HG03354 (cell line): Measurements from ENCODE around the gene VAPA.

Source experiments
- ATAC-seq: cut with Tn5 transposase; IDR thresholded peaks from one replicate; pipeline ENCODE4 v1.9.1; 2021; ENCODE audit warnings: mild to moderate bottlenecking; ENCODE audit not compliant: unreplicated experiment, poor library complexity, severe bottlenecking

Gene VAPA

DNA sequence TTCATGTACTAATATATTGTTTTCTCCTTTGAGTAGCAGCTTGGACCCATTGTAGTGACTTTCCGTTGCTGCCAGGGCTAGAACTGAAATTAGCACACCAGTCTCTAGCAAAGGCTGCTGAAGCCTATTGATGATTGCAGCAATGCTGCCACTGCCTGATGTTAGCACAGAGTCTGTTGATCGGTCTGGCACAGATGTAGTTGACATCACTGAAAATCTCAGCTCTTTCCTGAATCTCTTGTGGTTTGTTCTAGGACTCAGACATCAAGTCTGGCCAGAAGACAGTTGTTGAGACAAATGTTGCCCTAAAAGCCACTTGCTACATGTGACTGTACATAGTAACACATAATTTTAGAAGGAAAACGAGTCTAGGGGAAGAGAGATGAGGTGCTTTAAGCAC lies 47.2 kb downstream of the VAPA start:
- no peak for ATAC-seq

DNA sequence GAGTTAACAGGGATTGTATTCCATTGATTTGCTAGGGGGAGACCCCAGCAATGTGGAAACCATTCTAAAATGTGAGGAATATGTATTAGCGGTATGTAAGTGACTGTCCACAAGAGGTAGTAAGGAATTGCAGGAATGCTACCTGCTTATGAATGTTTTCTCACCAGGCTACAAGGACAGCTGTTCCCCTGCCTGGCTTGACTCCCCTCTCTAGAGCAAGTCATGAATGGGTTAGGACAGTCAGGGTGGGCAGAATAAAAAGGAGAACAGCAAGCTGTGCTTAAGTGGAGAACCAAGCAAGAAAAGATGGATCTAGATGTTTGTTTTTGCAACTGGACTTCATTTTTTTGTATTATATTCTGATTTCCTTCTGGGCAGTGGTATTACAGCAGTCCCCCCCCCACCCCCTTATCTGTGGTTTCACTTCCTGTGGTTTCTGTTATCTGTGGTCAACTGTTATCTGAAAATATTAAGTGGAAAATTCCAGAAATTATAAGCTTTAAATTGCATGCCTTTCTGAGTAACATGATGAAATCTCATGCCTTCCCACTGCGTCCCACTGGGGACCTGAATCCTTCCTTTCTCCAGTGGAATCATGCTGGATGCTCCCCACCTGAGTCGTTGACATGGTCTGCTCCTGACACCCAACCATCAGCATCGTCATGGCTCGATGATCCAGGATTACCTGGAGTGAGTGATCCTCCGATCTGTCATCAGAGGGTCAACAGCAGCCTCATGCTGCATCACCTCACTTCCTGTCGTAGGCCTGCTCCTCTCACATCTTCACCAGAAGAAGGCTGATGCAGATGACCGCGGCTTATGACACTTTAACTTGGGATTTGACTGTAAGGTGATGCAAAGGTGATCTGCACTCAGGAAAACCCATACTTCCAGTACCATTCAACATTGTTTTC lies 52.2 kb downstream of the VAPA start:
- ATAC-seq = no peak

DNA sequence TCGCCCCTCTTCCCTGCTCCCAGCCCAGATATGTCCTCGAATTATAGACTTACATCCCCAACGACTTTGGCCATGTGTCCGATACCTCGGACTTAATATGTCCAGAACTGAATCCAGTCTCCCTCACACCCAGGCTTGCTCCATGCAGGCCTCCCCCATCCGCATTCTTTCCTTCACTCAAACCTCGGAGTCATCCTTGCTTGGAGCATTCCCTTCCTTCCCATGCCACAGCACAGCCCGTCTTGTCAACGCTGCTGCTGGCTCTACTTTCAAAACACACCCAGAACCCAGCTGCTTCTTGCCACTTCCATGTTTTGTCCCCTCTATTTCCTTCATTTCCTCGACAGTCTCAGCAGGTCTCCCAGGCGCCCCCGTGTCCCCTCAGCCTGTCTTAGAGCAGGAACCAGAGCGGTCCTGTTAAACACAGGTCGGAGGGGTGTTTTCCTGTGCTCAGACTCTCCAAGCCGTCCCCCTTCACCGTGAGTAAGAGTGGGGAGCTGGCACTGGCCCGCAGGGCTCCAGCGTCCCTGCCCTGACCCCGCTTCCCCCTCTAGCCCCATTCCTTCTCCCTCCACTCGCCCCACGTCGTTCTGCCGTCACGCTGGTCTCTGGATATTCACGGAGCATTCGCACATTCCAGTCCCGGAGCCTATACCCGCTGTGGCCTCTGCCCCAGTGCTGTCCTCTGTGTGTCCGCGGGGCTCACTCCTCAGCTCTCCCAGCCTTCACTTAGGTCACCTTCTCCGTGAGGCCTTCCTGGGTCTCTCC lies 54.4 kb downstream of the VAPA start:
- no peak for ATAC-seq

DNA sequence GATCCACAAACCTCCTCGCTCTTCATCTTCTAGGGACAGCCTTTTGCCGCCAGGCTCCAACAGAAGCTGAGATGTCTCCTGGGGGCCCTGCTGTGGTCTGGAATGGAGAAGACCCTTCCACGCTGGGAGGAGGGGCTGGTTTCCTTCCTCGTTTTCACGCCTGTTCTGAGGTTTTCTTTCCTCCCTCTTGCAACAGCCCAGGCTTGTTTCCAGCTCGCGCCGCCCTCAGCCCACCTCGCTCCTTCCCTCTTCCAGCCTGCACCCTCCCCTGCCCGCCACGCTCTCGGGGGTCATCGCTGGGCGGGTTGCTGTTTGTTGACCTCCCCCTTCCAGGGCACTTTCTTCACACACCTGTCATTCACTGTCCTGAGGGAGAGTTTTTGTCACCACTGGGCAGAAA lies 55.4 kb downstream of the VAPA start:
- ATAC-seq = no peak

DNA sequence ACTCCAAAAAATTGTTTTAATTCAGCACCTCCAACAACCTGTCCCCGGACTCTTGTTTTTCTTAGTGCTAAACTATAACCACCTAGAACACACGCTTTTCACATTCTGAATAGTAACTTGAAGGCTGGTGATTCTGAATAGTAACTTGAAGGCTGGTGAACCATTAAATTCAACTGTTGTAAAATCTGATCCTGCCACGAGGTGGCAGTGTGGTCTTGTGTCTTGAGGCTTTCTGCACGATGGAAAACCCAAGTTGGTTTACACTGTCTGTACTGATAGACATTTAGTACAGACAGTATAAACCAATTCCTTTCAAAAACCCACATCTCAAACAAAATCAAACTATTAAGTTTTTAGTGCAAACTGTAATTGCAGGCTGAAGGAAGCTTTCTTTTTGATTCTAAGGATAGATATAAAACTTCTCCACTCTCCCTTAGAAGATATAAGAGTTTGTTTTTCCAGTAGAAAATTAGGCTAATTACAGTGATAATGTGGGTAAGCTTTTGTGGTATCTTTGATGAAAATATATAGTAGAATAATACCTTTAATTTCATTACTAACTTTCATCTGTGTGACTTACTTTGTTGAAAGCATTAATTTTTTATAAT lies 57.6 kb downstream of the VAPA start:
- no peak for ATAC-seq

- no peak for ATAC-seq
Measured at GRCh38 chr18:9973470-9973869, 59.7 kb downstream of the VAPA start.

- no peak for ATAC-seq
Measured at GRCh38 chr18:9974279-9974915, 60.6 kb downstream of the VAPA start.

DNA sequence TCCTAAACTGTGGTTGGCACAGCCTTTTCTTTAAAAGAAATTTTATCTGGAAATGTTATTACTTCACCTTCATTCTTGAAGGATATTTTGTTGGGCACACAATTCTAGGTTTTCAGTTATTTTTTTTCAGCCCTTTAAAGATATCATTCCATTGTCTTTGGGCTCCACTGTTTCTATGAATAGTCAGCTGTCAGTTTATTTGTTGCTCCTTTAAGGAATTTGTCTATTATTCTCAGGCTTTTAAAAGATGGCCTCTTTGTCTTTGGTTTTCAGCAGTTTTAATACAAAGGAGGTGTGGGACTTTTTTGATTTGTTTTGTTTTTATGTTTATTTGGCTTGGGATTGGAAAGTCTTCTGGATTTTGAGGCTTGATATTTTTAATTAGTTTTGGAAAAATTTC lies 61.8 kb downstream of the VAPA start:
- no peak for ATAC-seq

GRCh38 chr18:9982711-9983110 lies 68.9 kb downstream of the VAPA start:
- ATAC-seq = no peak

- no peak for ATAC-seq
Measured at GRCh38 chr18:9984080-9984479, 70.3 kb downstream of the VAPA start.

- no peak for ATAC-seq
Measured at GRCh38 chr18:9985641-9986040, 71.8 kb downstream of the VAPA start.

- no peak for ATAC-seq
Measured at GRCh38 chr18:9986156-9986930, 72.5 kb downstream of the VAPA start.

- ATAC-seq = no peak
Measured at GRCh38 chr18:9987345-9987744, 73.5 kb downstream of the VAPA start.

DNA sequence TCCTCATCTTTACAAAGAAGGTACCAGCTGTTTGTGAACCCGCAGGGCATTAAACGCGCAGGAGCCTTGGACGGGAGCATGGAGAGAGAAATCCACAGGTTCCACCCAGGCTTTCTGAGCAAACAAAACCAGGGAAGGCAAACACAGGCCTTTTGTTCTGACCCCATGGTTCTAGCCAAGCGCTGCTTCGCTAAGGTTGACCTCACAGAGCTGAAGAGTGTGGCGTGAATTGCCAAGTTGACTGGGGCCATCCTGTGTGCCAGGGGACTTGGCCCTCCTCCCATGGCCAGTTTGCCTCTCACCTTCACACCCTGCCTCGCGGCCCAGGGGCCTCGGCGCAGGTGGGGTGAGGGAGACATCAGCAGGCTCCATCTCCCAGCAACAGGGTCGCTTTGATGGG lies 74.1 kb downstream of the VAPA start:
- no peak for ATAC-seq

GRCh38 chr18:9988665-9989064 lies 74.8 kb downstream of the VAPA start:
- no peak for ATAC-seq

DNA sequence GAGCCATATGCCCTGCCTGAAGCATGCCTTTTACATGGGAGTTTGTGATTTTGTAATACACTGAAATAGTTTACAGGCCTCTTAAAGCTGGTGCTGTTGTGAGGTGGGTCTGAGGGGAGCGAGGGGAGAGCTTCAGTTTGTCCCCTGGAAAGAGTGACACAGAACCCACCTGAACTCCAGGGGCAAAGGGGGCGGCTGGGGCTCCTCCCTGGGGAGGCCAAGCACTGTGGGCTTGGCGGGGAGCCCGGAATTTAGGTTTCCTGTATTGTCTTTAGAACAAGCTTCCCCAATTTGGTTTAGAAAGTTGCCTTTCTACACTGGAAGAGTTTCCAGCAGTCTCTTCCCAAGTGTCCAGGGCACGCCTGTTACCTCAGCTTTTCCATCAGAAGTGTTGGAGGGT lies 75.7 kb downstream of the VAPA start:
- ATAC-seq = no peak

DNA sequence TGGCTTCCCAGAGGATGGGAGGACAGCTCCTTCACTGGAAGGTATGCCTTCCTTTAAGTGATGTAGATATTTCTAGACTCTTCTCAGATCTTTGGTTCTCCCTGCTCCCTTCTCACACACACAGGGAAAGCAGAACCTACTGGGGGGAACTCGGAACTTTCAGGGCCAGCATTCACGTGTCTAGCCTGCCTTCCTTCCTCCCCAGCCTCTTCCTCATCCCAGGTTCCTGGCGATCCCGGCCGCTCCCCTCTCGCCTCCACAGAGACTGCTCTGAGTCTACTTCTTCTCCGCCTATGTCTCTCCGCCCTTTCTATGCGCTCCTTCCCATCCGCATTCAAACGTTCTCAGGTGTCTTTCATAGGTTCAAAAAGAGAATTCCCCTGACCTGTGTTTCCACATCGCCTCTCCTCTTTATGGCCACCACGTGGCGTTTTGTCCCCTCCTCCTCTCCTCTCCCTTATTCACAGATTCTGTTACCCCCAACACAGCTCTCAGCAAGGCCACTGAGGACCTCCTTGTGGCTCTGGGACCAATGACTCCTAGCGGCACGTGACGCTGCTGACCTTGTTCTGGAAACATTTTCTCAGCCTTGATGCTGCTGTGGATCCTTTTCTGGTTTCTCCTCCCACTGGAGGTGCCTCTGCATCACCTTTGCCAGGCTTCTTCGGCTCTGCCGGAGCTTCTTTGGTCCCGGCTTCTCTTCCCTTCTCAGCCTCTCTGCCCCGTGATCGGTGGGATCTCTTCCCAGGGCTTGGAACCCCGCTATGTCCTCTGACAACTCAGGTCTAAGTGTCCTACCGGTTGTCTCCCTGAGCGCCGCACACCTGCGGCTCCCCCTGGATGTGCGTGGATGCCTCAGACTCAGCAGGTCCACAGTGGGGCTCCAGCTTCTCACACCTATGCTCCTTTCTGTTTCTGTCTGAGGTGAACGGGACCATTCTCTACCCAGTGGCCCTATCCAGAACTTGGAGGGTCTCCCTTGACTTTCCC lies 77.5 kb downstream of the VAPA start:
- ATAC-seq = no peak

- ATAC-seq = no peak
Measured at GRCh38 chr18:9992300-9992972, 78.6 kb downstream of the VAPA start.
